HepG2 (cell line): ENCODE results near the gene DOCK4. TPM values are rescaled to one million over a fixed set of nuclear protein-coding genes. Genes with fewer than 3 reads are reported as not detected.

Source experiments
- ATAC-seq: fragments of 200-7000 bp; cut with Tn5 transposase; 3 replicates; pipeline ENCODE4 v1.9.1; 2020; ENCODE audit warnings: mild to moderate bottlenecking, moderate library complexity
- BruUV-seq: library from RNA; stranded (reverse); fragments of 400-500 nt; replicated peaks from 2 replicates; lab custom pipeline; 2021; lab: Mats Ljungman, UMichigan
- CTCF ChIA-PET: fragments of 300-600 bp; formaldehyde crosslinking; extraction: SDS; loops from one replicate; lab custom pipeline; 2021; ENCODE audit warnings: low total read pairs, inconsistent platforms, low intra/inter-chr PET ratio; lab: Yijun Ruan, JAX
- POLR2A ChIA-PET: fragments of 350-600 bp; sonication (Branson Sonifier 250); formaldehyde crosslinking; loops from one replicate; lab custom pipeline; 2020; ENCODE audit warnings: antibody characterized with exemption, inconsistent platforms; lab: Yijun Ruan, JAX
- DNase-seq: peaks from one replicate; pipeline ENCODE4 v3.0.0-alpha.2; 2015; ENCODE audit warnings: low spot score
- FAIRE-seq: peaks from 3 replicates; lab custom pipeline; 2011; peaks lifted over from hg19 to GRCh38; lab: Jason Lieb, UNC
- H2AFZ ChIP-seq: one replicate; pipeline ENCODE4 v1.6.1; 2011; ENCODE audit warnings: low read length, inconsistent platforms
- H3K27ac ChIP-seq: fragments of 300-600 bp; 3 replicates; pipeline ENCODE4 v1.8.0; 2011; ENCODE audit warnings: mixed run types, mild to moderate bottlenecking, mixed read lengths, low read length, inconsistent platforms; ENCODE audit not compliant: insufficient read depth; ENCODE audit errors: extremely low read length
- H3K27me3 ChIP-seq, 2 experiments: fragments of 200-600 bp in 1 of 2; 2 replicates in 1 of 2; 3 replicates in 1 of 2; pipeline versions ENCODE4 v1.6.0 to v1.8.0; 2011; ENCODE audit warnings: low read length in 2 of 2, mild to moderate bottlenecking in 2 of 2, moderate library complexity in 2 of 2, inconsistent platforms in 1 of 2; ENCODE audit not compliant: insufficient read depth in 2 of 2, control insufficient read depth in 1 of 2
- H3K36me3 ChIP-seq, 2 experiments: fragments of 200-600 bp in 1 of 2; replicated peaks in 1 of 2; 2 replicates in 1 of 2; 3 replicates in 1 of 2; pipeline versions ENCODE4 v1.5.1 to v1.8.0; 2011; ENCODE audit warnings: low read length in 2 of 2, inconsistent platforms in 1 of 2; ENCODE audit not compliant: insufficient read depth in 2 of 2, control insufficient read depth in 1 of 2
- H3K4me1 ChIP-seq: 2 replicates; pipeline ENCODE4 v1.5.1; 2012; ENCODE audit warnings: low read length, inconsistent platforms; ENCODE audit not compliant: insufficient read depth
- H3K4me2 ChIP-seq: 2 replicates; pipeline ENCODE4 v1.6.0; 2011; ENCODE audit warnings: low read depth, low read length, inconsistent platforms
- H3K4me3 ChIP-seq, 3 experiments: fragments of 200-600 bp in 1 of 3; sonication (generic), shearing (Covaris generic) in 1 of 3; replicated peaks in 1 of 3; 2 replicates each; pipeline ENCODE4 v1.5.1; 2011 to 2016; ENCODE audit warnings: low read length in 3 of 3, inconsistent platforms in 2 of 3, low read depth in 2 of 3, mild to moderate bottlenecking in 2 of 3, control low read depth in 1 of 3, mixed read lengths in 1 of 3; ENCODE audit not compliant: insufficient read depth in 1 of 3
- H3K79me2 ChIP-seq: one replicate; pipeline ENCODE4 v1.6.1; 2011; ENCODE audit warnings: low read length, inconsistent platforms; ENCODE audit not compliant: insufficient read depth
- H3K9ac ChIP-seq: 2 replicates; pipeline ENCODE4 v1.6.0; 2011; ENCODE audit warnings: mild to moderate bottlenecking, low read depth, low read length, inconsistent platforms; ENCODE audit not compliant: insufficient read depth
- H3K9me3 ChIP-seq: 2 replicates; pipeline ENCODE4 v1.5.1; 2012; ENCODE audit warnings: mild to moderate bottlenecking, low read length
- H4K20me1 ChIP-seq: 2 replicates; pipeline ENCODE4 v1.6.0; 2011; ENCODE audit warnings: inconsistent platforms, mild to moderate bottlenecking, low read length, moderate library complexity; ENCODE audit not compliant: insufficient read depth
- AHDC1 ChIP-seq: sonication (generic); formaldehyde crosslinking; IDR thresholded peaks from 2 replicates; pipeline ENCODE4 v1.5.1; 2020; ENCODE audit warnings: mild to moderate bottlenecking, missing genetic modification reagents, borderline replicate concordance
- ARID5B ChIP-seq: IDR thresholded peaks from 2 replicates; pipeline ENCODE4 v1.4.0; 2020; ENCODE audit warnings: mild to moderate bottlenecking, missing genetic modification reagents
- CBFB ChIP-seq: sonication (generic); formaldehyde crosslinking; IDR thresholded peaks from 2 replicates; pipeline ENCODE4 v1.4.0; 2020; ENCODE audit warnings: missing genetic modification reagents
- FOXA3 ChIP-seq: IDR thresholded peaks from 2 replicates; pipeline ENCODE4 v1.6.1; 2016; ENCODE audit warnings: missing genetic modification reagents, missing compliant biosample characterization
- JUN ChIP-seq: sonication (generic); formaldehyde crosslinking; IDR thresholded peaks from 2 replicates; pipeline ENCODE4 v1.4.0; 2020; ENCODE audit warnings: mild to moderate bottlenecking, missing genetic modification reagents
- MAFF ChIP-seq: IDR thresholded peaks from 2 replicates; pipeline ENCODE4 v1.6.1; 2011; ENCODE audit warnings: low read depth, low read length, improper control_type of control experiment
- MED1 ChIP-seq: sonication (generic); formaldehyde crosslinking; IDR thresholded peaks from 2 replicates; pipeline ENCODE4 v1.4.0; 2020; ENCODE audit warnings: missing genetic modification reagents
- MIER3 ChIP-seq: IDR thresholded peaks from 2 replicates; pipeline ENCODE4 v1.6.1; 2016; ENCODE audit warnings: missing compliant biosample characterization, borderline replicate concordance
- MLX ChIP-seq: IDR thresholded peaks from 2 replicates; pipeline ENCODE4 v1.6.1; 2016
- SATB2 ChIP-seq: sonication (generic); formaldehyde crosslinking; IDR thresholded peaks from 2 replicates; pipeline ENCODE4 v1.5.0; 2020; ENCODE audit warnings: missing genetic modification reagents
- SMAD9 ChIP-seq: sonication (generic); formaldehyde crosslinking; IDR thresholded peaks from 2 replicates; pipeline ENCODE4 v1.5.1; 2020; ENCODE audit warnings: mild to moderate bottlenecking, missing genetic modification reagents
- TBX3 ChIP-seq: fragments of 450-650 bp; IDR thresholded peaks from 2 replicates; pipeline ENCODE4 v1.6.1; 2017; ENCODE audit warnings: antibody characterized with exemption, mild to moderate bottlenecking, inconsistent platforms, borderline replicate concordance
- THAP11 ChIP-seq: IDR thresholded peaks from 2 replicates; pipeline ENCODE4 v1.6.1; 2016; ENCODE audit warnings: missing biosample characterization, missing genetic modification reagents
- ZNF382 ChIP-seq: sonication (generic); formaldehyde crosslinking; IDR thresholded peaks from 2 replicates; pipeline ENCODE4 v1.5.0; 2020; ENCODE audit warnings: missing genetic modification reagents, mild to moderate bottlenecking, borderline replicate concordance
- WGBS: methylation state at CpG from one replicate; pipeline ENCODE4 v1.1.6; 2017; ENCODE audit warnings: low lambda C conversion rate; 5-methylcytosine and 5-hydroxymethylcytosine counted together
- in situ Hi-C: cut with HindIII; loops from 2 replicates; pipeline ENCODE4 v1.10.0; 2017; ENCODE audit warnings: low pct_unique_long_range_greater_than_20kb; ENCODE audit not compliant: extremely low pct_ligation_motif_present
- intact Hi-C: fragments of 100-400 bp; cut with micrococcal nuclease; formaldehyde crosslinking; loops from one replicate; pipeline ENCODE4 v1.10.0; 2022; ENCODE audit not compliant: unreplicated experiment
- polyA plus RNA-seq, 8 experiments: library from polyadenylated mRNA; depleted of rRNA in 3 of 8; stranded (reverse) in 7 of 8; unstranded in 1 of 8; fragments of >200 nt; fragmentation: Illumina TruSeq in 4 of 8; extraction: Trizol in 4 of 8; gene quantifications; 2 replicates each; pipeline versions ENCODE4 v1.2.1 to v1.2.3, GENCODE V29; 2011 to 2016; ENCODE audit warnings: low read depth in 4 of 8, missing spikeins in 1 of 8, mixed read lengths in 1 of 8; ENCODE audit not compliant: insufficient read depth in 1 of 8
- total RNA-seq, 5 experiments: library from RNA; depleted of rRNA; stranded (reverse); fragments of >200 nt; fragmentation: Illumina TruSeq; extraction: Trizol; gene quantifications; 2 replicates each; pipeline ENCODE4 v1.2.3, GENCODE V29; 2016; ENCODE audit warnings: low read depth in 1 of 5

DOCK4 gene
- total and polyA plus RNA-seq, 2 of the 13 experiments (the other 11 are each of a cell fraction or from before 2014, with no cell fraction given) = 13.5 to 17.4 TPM

GRCh38 chr7:112202816-112203215 lies 3.4 kb downstream of the DOCK4 start:
- Histone ChIP-seq H2AFZ (no peak overlapping the region), H4K20me1 (no peaks in the 10 kb centered on the region; the same call in 1 of the 2 replicates), H3K4me1 (peaks cover 56% of the 10 kb centered on the region), H3K9ac (no peak overlapping the region), H3K36me3 (no peaks in the 10 kb centered on the region), H3K4me3 (peak overlapping the region; percentile 36 to 95 (median 41); a peak in 4 of 6 replicates), H3K9me3 (no peaks in the 10 kb centered on the region), H3K79me2 (peaks cover 89% of the 10 kb centered on the region), H3K4me2 (peak overlapping the region; percentile 81), H3K27me3 (no peaks in the 10 kb centered on the region; a peak in 1 of 5 replicates), H3K27ac (peak overlapping the region; percentile 84)
- in situ Hi-C loops = no loop called here
- BruUV-seq = no TSS peak
- WGBS = 0% methylated on average over 2 of the region's 2 CpGs
- ATAC-seq (no peak), DNase-seq (peak; percentile 84), FAIRE-seq (peak; percentile 80)
- POLR2A ChIA-PET = interaction anchor here (0.9 to 1.6 kb wide), 4 partner anchors 9 to 247 kb away, joined by 3 to 10 read pairs (median 3); partner anchors contain the start of gene IFRD1
- intact Hi-C loops = loop anchor here (10.0 kb wide), 2 partner anchors 198 to 212 kb away; no protein-coding TSS in a partner anchor
- CTCF ChIA-PET = no interaction called here
- no peak for TF ChIP-seq SMAD9 (CRISPR knock-in tag)
- peak; percentile 81 for TF ChIP-seq ARID5B
- no peak for TF ChIP-seq SATB2 (CRISPR knock-in tag)
- no peak for TF ChIP-seq MLX (CRISPR knock-in tag)
- no peak for TF ChIP-seq JUN (CRISPR knock-in tag)
- TF ChIP-seq TBX3 = no peak
- 0 out of 2 replicates have a peak, but pooled peaks have one; percentile 25 for TF ChIP-seq THAP11 (CRISPR knock-in tag)
- 0 out of 2 replicates have a peak, but pooled peaks have one; percentile 27 for TF ChIP-seq FOXA3 (CRISPR knock-in tag)
- 0 out of 2 replicates have a peak, but pooled peaks have one; percentile 42 for TF ChIP-seq MIER3 (CRISPR knock-in tag)
- TF ChIP-seq MAFF = no peak
- peak; percentile 30; the same call in 1 of the 2 replicates for TF ChIP-seq MED1 (CRISPR knock-in tag)
- TF ChIP-seq ZNF382 (CRISPR knock-in tag) = no peak
- peak; percentile 52; the same call in 1 of the 2 replicates for TF ChIP-seq AHDC1 (CRISPR knock-in tag)
- TF ChIP-seq CBFB = no peak
